HEK293T (cell line): ENCODE results near the gene RIMBP2.

Source experiments
- CTCF ChIA-PET: fragments of 350-600 bp; formaldehyde crosslinking; extraction: SDS; loops from one replicate; lab custom pipeline; 2021; ENCODE audit warnings: antibody characterized with exemption, inconsistent platforms; lab: Yijun Ruan, JAX
- POLR2A ChIA-PET: fragments of 350-600 bp; formaldehyde crosslinking; extraction: SDS; loops from one replicate; lab custom pipeline; 2020; ENCODE audit warnings: antibody characterized with exemption, inconsistent platforms; lab: Yijun Ruan, JAX
- DNase-seq: peaks from one replicate; pipeline ENCODE4 v3.0.0; 2012; ENCODE audit warnings: mixed read lengths; ENCODE audit errors: extremely low spot score
- ARNT ChIP-seq: fragments of 450-650 bp; IDR thresholded peaks from 2 replicates; pipeline ENCODE4 v1.6.1; 2017; ENCODE audit warnings: mild to moderate bottlenecking
- BHLHE40 ChIP-seq: fragments of 450-650 bp; IDR thresholded peaks from 2 replicates; pipeline ENCODE4 v1.6.1; 2016; ENCODE audit warnings: mild to moderate bottlenecking, moderate library complexity, borderline replicate concordance
- CTBP1 ChIP-seq: fragments of 450-650 bp; IDR thresholded peaks from 2 replicates; pipeline ENCODE4 v1.6.1; 2016; ENCODE audit warnings: borderline replicate concordance
- ELF4 ChIP-seq: fragments of 450-650 bp; IDR thresholded peaks from 2 replicates; pipeline ENCODE4 v1.6.1; 2017; ENCODE audit warnings: antibody characterized with exemption
- FOXA1 ChIP-seq: fragments of 450-650 bp; IDR thresholded peaks from 2 replicates; pipeline ENCODE4 v1.6.1; 2016; ENCODE audit warnings: mild to moderate bottlenecking
- FOXK2 ChIP-seq: fragments of 450-650 bp; IDR thresholded peaks from 2 replicates; pipeline ENCODE4 v1.6.1; 2016; ENCODE audit warnings: mild to moderate bottlenecking
- FOXM1 ChIP-seq: fragments of 450-650 bp; IDR thresholded peaks from 2 replicates; pipeline ENCODE4 v1.6.1; 2017; ENCODE audit warnings: mild to moderate bottlenecking, borderline replicate concordance
- HDGF ChIP-seq: fragments of 450-650 bp; IDR thresholded peaks from 2 replicates; pipeline ENCODE4 v1.6.1; 2017; ENCODE audit warnings: antibody characterized with exemption, borderline replicate concordance
- L3MBTL2 ChIP-seq: fragments of 450-650 bp; conservative IDR thresholded peaks from 2 replicates; pipeline ENCODE4 v1.6.1; 2016; ENCODE audit warnings: mild to moderate bottlenecking
- LEF1 ChIP-seq: fragments of 450-650 bp; IDR thresholded peaks from 2 replicates; pipeline ENCODE4 v1.6.1; 2017; ENCODE audit warnings: mild to moderate bottlenecking, borderline replicate concordance
- NFRKB ChIP-seq: fragments of 450-650 bp; IDR thresholded peaks from 2 replicates; pipeline ENCODE4 v1.6.1; 2016; ENCODE audit warnings: mild to moderate bottlenecking, moderate library complexity
- SP1 ChIP-seq: fragments of 450-650 bp; IDR thresholded peaks from 2 replicates; pipeline ENCODE4 v1.6.1; 2017
- SUZ12 ChIP-seq: fragments of 450-650 bp; IDR thresholded peaks from 2 replicates; pipeline ENCODE4 v1.6.1; 2016; ENCODE audit warnings: mild to moderate bottlenecking
- TARDBP ChIP-seq: fragments of 450-650 bp; IDR thresholded peaks from 2 replicates; pipeline ENCODE4 v1.6.1; 2016
- ZNF384 ChIP-seq: fragments of 450-650 bp; IDR thresholded peaks from 2 replicates; pipeline ENCODE4 v1.6.1; 2016
- TF ChIP-seq, protein P1 (sequence below): fragments of 450-650 bp; IDR thresholded peaks from 2 replicates; pipeline ENCODE4 v1.6.1; 2016

RIMBP2 gene

GRCh38 chr12:130476451-130477135 lies 239.5 kb downstream of the RIMBP2 start:
- DNase-seq, result no peak
- ChIA-PET POLR2A (no interaction called here), CTCF (no interaction called here)
- TF ChIP-seq LEF1, result no peak
- TF ChIP-seq FOXA1, result no peak
- TF ChIP-seq TARDBP, result no peak
- TF ChIP-seq FOXK2, result no peak
- TF ChIP-seq, protein P1, sequence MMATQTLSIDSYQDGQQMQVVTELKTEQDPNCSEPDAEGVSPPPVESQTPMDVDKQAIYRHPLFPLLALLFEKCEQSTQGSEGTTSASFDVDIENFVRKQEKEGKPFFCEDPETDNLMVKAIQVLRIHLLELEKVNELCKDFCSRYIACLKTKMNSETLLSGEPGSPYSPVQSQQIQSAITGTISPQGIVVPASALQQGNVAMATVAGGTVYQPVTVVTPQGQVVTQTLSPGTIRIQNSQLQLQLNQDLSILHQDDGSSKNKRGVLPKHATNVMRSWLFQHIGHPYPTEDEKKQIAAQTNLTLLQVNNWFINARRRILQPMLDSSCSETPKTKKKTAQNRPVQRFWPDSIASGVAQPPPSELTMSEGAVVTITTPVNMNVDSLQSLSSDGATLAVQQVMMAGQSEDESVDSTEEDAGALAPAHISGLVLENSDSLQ, result no peak
- TF ChIP-seq CTBP1, result no peak
- no peak for TF ChIP-seq ARNT
- TF ChIP-seq ZNF384, result no peak

DNA sequence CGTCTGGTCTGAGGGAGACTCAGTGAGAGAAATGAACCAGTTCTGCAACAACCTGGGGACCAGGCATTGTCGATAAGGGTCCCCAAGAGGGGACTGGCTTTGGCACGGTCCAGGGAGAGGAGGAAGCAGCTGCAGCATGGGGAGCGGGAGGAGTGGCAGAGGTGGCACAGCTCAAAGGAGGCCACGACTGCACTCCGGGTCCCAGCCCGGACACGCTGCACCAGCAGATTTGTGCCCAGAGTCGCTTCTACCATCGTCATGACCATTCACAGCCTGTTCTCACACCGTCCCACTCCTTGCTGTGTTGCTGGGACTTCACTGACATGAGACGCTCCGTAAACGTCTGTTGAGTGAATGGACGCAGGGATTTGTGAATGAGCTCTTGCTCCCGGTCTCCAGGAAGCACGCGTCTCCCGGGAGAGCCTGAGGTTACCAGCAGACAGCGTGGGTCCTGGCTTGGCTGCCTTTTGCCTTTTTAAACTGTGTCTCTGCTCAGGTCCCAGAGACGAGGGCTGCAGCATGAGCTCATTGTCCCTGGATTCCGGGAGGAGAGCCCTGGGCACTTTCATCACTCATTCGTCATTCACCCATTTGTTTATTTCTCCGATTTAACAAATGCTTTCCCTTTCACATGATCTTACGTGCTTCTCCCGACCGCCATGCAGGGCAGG lies 241.4 kb downstream of the RIMBP2 start:
- ChIA-PET POLR2A (no interaction called here), CTCF (no interaction called here)
- no peak for DNase-seq
- TF ChIP-seq ARNT, result no peak
- TF ChIP-seq FOXM1, result no peak
- TF ChIP-seq, protein P1, result no peak
- TF ChIP-seq BHLHE40, result no peak
- no peak for TF ChIP-seq L3MBTL2

DNA sequence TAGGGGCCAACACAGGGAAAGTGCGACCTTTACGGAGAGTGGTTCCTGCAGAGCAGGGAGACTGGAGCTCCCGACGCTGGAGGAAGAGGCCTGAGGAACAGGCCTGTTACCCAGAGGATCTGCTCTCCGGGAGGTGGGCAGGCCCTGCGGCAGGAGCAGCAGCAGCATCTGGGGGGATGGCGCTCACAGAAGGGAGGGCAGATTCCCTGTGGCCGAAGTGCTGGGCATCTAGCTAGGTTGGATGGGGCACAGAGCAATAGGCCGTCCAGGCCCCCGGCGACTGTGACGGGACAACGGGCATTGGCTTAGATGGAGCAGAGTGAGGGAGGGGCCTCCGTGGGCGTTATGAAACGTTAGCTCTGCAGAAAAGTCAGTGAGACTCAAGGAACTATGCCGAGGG lies 242.8 kb downstream of the RIMBP2 start:
- ChIA-PET POLR2A (no interaction called here), CTCF (no interaction called here)
- TF ChIP-seq NFRKB (no peak), FOXM1 (no peak), FOXA1 (no peak), L3MBTL2 (no peak), BHLHE40 (no peak), SUZ12 (no peak), HDGF (no peak), ELF4 (no peak), FOXK2 (no peak), ARNT (no peak), SP1 (no peak), CTBP1 (no peak), TARDBP (no peak), ZNF384 (no peak), LEF1 (no peak)
- TF ChIP-seq, protein P1, result no peak
- no peak for DNase-seq

GRCh38 chr12:130470969-130471368 lies 245.1 kb downstream of the RIMBP2 start:
- CTCF ChIA-PET, result no interaction called here

DNA sequence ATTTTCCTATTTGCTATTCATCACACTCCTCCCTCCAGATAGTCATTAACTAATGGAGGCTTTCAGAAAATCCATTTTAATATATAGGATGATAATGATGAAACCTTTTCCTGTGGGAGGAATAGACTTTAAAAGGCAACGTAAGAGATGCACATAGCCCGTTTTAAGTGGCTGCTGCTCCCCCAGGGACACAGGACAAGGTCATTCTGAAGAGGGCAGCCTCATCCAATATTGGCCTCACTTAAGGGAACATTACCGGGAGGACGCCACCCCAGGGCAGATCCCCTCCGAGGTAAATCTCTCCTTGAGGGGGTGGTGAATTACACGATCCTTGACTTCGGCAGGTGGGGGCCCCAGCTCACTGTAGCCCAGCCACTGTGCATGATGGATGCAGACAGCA lies 246.5 kb downstream of the RIMBP2 start:
- CTCF ChIA-PET, result no interaction called here
- POLR2A ChIA-PET, result no interaction called here
- no peak for TF ChIP-seq BHLHE40
- TF ChIP-seq LEF1, result no peak
- TF ChIP-seq NFRKB, result no peak
- TF ChIP-seq FOXA1, result no peak
- TF ChIP-seq CTBP1, result no peak
- no peak for TF ChIP-seq ARNT
- TF ChIP-seq, protein P1, result no peak
- no peak for TF ChIP-seq ZNF384
- TF ChIP-seq SUZ12, result no peak
- no peak for TF ChIP-seq SP1
- TF ChIP-seq TARDBP, result no peak
- no peak for DNase-seq

More at GRCh38 chr12:130470969-130471368, 245.1 kb downstream of the RIMBP2 start:
- DNase-seq, result no peak
- POLR2A ChIA-PET, result no interaction called here
- TF ChIP-seq SUZ12 (no peak), TARDBP (no peak), NFRKB (no peak), ZNF384 (no peak)

- TF ChIP-seq, protein P1, result no peak
- no peak for TF ChIP-seq ELF4
- no peak for TF ChIP-seq ZNF384
- CTCF ChIA-PET, result no interaction called here
- DNase-seq, result no peak
- POLR2A ChIA-PET, result no interaction called here
These were observed 247.3 kb downstream of the RIMBP2 start for GRCh38 chr12:130468700-130469245.
